ENCODE results near the gene SFT2D3. TPM values are rescaled to one million over a fixed set of nuclear protein-coding genes. Genes with fewer than 3 reads are reported as not detected.

Gene SFT2D3
- total and polyA plus RNA-seq, 9 of the 15 experiments (the other 6 are each of a cell fraction or from before 2014, with no cell fraction given) = 7.5 to 9.9 (median 8.9) TPM; not detected in 2

DNA sequence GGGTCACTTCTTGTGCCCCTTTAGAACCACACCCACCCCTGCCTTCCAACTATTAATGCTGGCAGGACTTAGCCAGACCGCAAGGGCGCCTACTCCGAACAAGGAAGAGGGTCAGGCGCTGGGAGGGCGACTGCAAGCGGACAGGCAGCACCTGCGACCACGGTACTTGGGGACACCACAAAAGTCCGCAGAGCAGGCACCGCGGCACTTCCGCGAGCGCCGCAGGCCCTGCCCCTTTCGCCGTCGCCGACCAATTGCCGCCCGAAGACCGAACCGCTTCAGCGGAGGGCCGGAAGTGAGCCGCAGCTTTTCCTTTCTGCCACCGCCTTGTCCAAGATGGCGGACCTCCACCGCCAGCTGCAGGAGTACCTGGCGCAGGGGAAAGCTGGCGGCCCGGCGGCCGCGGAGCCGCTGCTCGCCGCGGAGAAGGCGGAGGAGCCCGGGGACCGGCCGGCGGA, at the start of gene SFT2D3 (continued):
- TF ChIP-seq ZNF407 (IDR thresholded peaks at IDR 0.05; ENCODE audit: low read depth) = no peak
- TF ChIP-seq POU5F1 (IDR thresholded peaks at IDR 0.05; ENCODE audit: borderline replicate concordance, low read depth, low read length, partially characterized antibody) = no peak
- TF ChIP-seq MAFK (IDR thresholded peaks at IDR 0.05; ENCODE audit: low read length) = no peak
- TF ChIP-seq NFATC3 (IDR thresholded peaks at IDR 0.05) = no peak
- TF ChIP-seq FOSL1 (tag; conservative IDR thresholded peaks at IDR 0.05) = no peak
- no peak for TF ChIP-seq MEF2A (IDR thresholded peaks at IDR 0.05; ENCODE audit: control insufficient read depth, low read depth, low read length)
- TF ChIP-seq SNAPC5 (CRISPR knock-in tag; IDR thresholded peaks at IDR 0.05) = no peak
- no peak for TF ChIP-seq ETS2 (tag; IDR thresholded peaks at IDR 0.05; ENCODE audit: borderline replicate concordance, poor library complexity, severe bottlenecking)
- TF ChIP-seq SOX6 (IDR thresholded peaks at IDR 0.05) = no peak
- no peak for TF ChIP-seq MEIS2 (IDR thresholded peaks at IDR 0.05; ENCODE audit: partially characterized antibody)
- TF ChIP-seq SP2 (IDR thresholded peaks at IDR 0.05; ENCODE audit: extremely low read depth, low read depth, low read length, poor library complexity, severe bottlenecking) = no peak
- TF ChIP-seq ZEB2 (IDR thresholded peaks at IDR 0.05) = no peak
- TF ChIP-seq ZNF24 (IDR thresholded peaks at IDR 0.05) = no peak
- TF ChIP-seq TFAM (CRISPR knock-in tag; conservative IDR thresholded peaks at IDR 0.05) = no peak
- TF ChIP-seq ZNF696 (CRISPR knock-in tag; conservative IDR thresholded peaks at IDR 0.05) = no peak
- TF ChIP-seq FUS (optimal IDR thresholded peaks at IDR 0.05; ENCODE audit: low read depth, low read length) = no peak
- no peak for TF ChIP-seq KAT2B (IDR thresholded peaks at IDR 0.05; ENCODE audit: low read depth, low read length)
- TF ChIP-seq, protein P1, sequence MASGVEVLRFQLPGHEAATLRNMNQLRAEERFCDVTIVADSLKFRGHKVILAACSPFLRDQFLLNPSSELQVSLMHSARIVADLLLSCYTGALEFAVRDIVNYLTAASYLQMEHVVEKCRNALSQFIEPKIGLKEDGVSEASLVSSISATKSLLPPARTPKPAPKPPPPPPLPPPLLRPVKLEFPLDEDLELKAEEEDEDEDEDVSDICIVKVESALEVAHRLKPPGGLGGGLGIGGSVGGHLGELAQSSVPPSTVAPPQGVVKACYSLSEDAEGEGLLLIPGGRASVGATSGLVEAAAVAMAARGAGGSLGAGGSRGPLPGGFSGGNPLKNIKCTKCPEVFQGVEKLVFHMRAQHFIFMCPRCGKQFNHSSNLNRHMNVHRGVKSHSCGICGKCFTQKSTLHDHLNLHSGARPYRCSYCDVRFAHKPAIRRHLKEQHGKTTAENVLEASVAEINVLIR (CRISPR knock-in tag; IDR thresholded peaks at IDR 0.05) = no peak
- no peak for TF ChIP-seq IRF9 (tag; IDR thresholded peaks at IDR 0.05)
- TF ChIP-seq HSF4 (CRISPR knock-in tag; IDR thresholded peaks at IDR 0.05; ENCODE audit: borderline replicate concordance) = no peak

Measured in K562 (cell line).